Endometrial microvascular endothelial cells (primary cell): ENCODE measurements around the gene TRUB1. TPM values are rescaled to one million over a fixed set of nuclear protein-coding genes. Genes with fewer than 3 reads are reported as not detected.

ENCODE experiments used
- in situ Hi-C: cut with HindIII; loops from 2 replicates; pipeline ENCODE4 v1.10.0; 2017; ENCODE audit warnings: low sequenced_read_pairs, low pct_unique_long_range_greater_than_20kb; ENCODE audit errors: inconsistent ontology term
- total RNA-seq: library from RNA; depleted of rRNA; stranded (reverse); fragments of >200 nt; gene quantifications from one replicate; pipeline ENCODE4 v1.2.3, GENCODE V29; 2015; ENCODE audit errors: inconsistent ontology term

The TRUB1 gene
- total RNA-seq, 1 donor from 2014 or later, result 31.1 TPM

DNA sequence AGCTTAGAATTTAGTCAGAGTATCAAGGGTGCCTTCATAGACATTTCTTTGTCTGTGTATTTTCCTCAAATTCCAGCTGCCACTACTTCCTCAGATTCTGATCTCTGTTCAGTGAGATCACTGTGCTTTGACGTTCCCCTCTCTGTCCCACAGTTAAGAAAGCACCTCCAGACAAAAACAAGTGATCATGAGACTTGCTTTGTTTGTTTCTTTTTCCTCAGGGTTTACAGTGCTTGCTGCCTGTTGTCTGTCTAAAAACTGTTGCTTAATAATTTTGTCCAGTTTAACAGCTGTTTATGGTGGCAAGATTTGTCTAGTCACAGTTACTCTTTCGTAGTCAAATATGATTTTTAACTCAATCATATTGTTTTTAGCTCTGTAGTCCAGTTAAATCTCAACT lies 29.1 kb downstream of the TRUB1 start:
- in situ Hi-C loops, result no loop called here

DNA sequence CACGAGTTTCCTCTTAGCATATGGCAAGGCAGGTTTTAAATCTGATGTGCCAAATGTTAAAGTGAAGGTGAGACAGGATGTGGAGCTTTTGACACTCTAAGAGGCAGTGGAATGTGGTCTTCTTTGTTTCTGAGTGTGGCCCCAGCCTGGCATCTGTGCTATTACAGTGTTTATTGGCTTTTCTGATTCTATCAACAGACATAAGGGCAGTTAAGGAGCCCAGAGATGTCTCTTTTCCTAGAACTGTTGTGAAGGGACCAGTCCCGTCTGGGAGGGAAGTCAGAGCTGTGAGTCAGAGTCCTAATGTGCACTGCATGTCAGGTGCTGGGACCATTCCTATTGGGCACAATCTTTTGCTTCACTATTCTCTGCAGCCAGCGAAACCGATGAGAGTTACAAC lies 32.5 kb downstream of the TRUB1 start:
- in situ Hi-C loops, result no loop called here

DNA sequence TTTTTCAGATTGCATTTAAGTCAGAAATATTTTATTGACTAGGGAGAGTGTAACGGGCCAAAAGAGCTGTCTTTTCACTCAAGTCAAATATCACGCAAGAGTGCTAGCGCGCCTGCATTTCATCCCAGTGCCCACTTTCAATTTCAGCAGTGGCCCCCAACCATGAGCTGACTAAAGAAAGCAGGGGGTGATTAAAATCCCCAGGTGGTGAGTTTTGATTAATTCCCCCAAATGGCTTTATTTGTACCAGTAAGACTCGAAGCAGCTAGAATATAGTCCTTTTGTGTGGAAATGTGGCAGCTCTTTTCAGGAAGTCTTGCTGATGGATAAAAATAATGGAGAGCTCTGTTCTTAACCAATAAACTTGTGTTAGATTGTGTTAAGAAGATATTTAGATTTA lies 35.3 kb downstream of the TRUB1 start:
- in situ Hi-C loops, result no loop called here

DNA sequence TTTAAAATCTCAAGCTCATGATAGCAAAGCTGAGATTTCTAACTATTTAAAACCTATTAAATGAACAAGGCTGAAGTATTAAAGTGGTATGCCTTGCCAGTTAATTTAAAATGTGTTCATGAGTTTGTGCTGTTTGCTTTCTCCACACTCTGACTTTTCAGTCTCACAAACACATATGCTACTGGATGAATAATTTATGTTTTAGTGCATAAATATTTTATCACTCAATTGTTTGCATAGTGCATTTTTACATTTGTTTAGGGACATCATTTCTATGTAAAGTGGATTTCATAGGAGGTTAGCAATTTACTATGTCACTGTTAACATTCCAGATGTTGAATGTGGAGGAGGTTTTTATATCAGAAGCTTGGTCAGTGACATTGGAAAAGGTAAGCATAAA lies 36.0 kb downstream of the TRUB1 start:
- in situ Hi-C loops, result no loop called here

GRCh38 chr10:114974625-114975024 lies 36.6 kb downstream of the TRUB1 start:
- in situ Hi-C loops, result no loop called here

GRCh38 chr10:114975091-114975490 lies 37.1 kb downstream of the TRUB1 start:
- in situ Hi-C loops, result no loop called here

GRCh38 chr10:114982989-114983388 lies 45.0 kb downstream of the TRUB1 start:
- in situ Hi-C loops, result no loop called here

- in situ Hi-C loops, result no loop called here
Measured at GRCh38 chr10:114987995-114988394, 50.0 kb downstream of the TRUB1 start.

- in situ Hi-C loops, result no loop called here
Measured at GRCh38 chr10:114990586-114990985, 52.6 kb downstream of the TRUB1 start.

GRCh38 chr10:114990991-114991390 lies 53.0 kb downstream of the TRUB1 start:
- in situ Hi-C loops, result no loop called here

- in situ Hi-C loops, result no loop called here
Measured at GRCh38 chr10:114992189-114992775, 54.3 kb downstream of the TRUB1 start.

GRCh38 chr10:114995468-114996247 lies 57.7 kb downstream of the TRUB1 start:
- in situ Hi-C loops, result no loop called here

DNA sequence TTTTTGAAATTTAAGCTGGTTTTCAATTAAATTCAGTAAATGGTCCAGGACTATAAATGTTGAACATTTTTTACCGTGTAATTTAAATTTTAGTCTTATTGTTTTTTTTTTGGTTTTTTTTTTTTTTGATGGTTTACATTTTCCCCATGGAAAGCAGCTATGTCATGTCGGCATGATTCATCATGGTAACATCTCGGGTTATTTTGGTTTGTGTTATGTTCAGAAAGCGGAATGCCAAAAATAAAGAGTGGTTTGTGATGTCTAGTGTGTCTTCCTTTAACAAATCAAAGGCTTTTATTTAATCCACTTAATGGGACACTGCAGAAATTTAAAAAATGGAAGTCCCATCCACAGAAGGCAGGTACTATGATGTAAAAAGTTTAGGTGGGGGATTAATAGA lies 58.5 kb downstream of the TRUB1 start:
- in situ Hi-C loops, result no loop called here

- in situ Hi-C loops, result no loop called here
Measured at GRCh38 chr10:114998993-114999392, 61.0 kb downstream of the TRUB1 start.

DNA sequence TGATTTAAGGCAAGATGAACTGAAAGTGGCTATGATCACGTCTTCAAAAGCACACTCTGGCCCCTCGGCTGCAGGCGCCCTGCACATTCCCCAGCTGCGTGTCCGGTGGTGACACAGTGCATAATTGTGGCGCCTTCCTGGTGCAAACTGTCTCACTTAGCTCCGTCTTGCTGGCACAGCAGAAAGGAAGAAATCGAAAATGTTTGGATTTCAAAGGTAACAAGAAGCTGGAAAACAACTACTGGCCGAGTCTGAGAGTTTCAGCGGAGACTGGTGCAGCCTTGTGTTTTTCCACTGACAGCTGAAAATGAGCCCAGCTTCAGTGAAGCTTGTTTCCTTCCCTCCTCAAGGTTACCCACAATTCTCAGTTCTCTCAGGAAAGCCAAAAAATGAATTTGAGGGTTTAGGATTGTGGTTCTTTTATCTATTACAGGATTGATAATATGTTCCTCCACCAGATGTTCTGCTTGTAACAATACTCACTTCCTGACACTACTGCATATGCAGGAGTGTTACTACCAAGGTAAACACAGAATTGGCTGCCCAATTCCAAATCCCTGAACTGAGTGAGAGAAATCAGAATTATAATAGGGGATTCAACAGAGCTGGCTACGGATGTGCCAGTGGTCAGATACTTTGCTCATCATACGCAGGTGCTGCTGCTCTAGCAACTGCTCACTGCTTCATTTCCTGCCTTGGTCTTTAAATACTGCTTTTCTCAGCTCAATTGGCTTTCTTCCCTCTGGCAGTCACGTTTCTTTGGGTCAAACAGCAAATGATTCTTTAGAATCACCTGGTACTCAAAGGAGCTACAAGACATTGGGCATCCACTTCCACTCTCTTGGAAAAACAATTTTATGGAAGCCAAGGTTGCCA lies 63.7 kb downstream of the TRUB1 start:
- in situ Hi-C loops, result no loop called here

GRCh38 chr10:115003396-115003795 lies 65.4 kb downstream of the TRUB1 start:
- in situ Hi-C loops, result no loop called here

GRCh38 chr10:115004236-115004862 lies 66.4 kb downstream of the TRUB1 start:
- in situ Hi-C loops, result no loop called here

DNA sequence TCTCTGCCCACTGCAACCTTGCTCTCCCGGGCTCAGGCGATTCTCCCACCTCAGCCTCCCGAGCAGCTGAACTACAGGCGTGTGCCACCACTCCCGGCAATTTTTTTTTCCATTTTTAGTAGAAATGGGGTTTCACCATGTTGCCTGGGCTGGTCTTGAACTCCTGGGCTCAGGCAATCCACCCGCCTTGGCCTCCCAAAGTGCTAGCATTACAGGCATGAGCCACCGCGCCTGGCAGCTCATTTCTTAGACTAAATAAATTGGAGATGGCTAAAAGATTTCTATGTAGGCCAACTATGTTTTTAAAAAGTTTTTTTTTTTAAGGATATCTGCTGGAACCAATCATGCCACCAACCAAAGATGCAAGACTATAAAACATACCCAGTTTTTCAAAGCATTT lies 67.8 kb downstream of the TRUB1 start:
- in situ Hi-C loops, result no loop called here

GRCh38 chr10:115018185-115018931 lies 80.4 kb downstream of the TRUB1 start:
- in situ Hi-C loops, result no loop called here
